Mesenchymal stem cell (in vitro differentiated cells and primary cell): Measurements from ENCODE around the gene TPPP.
"Not testable (repeated sequence)": the region's sequence is repeated elsewhere in the genome, so short reads cannot be mapped to it uniquely, and the experiment has no call there.

ENCODE experiments used
- DNase-seq: peaks from one replicate; pipeline ENCODE4 v3.0.0-alpha.2; 2013
- H2AFZ ChIP-seq: one replicate; pipeline ENCODE4 v1.6.1; 2013; ENCODE audit warnings: low read depth, mild to moderate bottlenecking, control low read depth, inconsistent platforms, low read length, moderate library complexity
- H2AK5ac ChIP-seq: 2 replicates; pipeline ENCODE4 v1.6.1; 2013; ENCODE audit warnings: low read length, moderate library complexity, mild to moderate bottlenecking, inconsistent platforms; ENCODE audit not compliant: severe bottlenecking
- H2BK120ac ChIP-seq: one replicate; pipeline ENCODE4 v1.6.1; 2013; ENCODE audit warnings: low read depth, mild to moderate bottlenecking, inconsistent platforms, low read length, moderate library complexity
- H2BK12ac ChIP-seq, 2 experiments: one replicate each; pipeline ENCODE4 v1.6.1; 2013; ENCODE audit warnings: inconsistent platforms in 2 of 2, low read length in 2 of 2, mild to moderate bottlenecking in 2 of 2, moderate library complexity in 2 of 2, control low read depth in 1 of 2
- H2BK15ac ChIP-seq: one replicate; pipeline ENCODE4 v1.6.1; 2013; ENCODE audit warnings: mild to moderate bottlenecking, low read depth, inconsistent platforms; ENCODE audit not compliant: poor library complexity, severe bottlenecking
- H2BK5ac ChIP-seq: 2 replicates; pipeline ENCODE4 v1.6.1; 2013; ENCODE audit warnings: low read depth, mild to moderate bottlenecking, low read length, control low read depth, inconsistent platforms; ENCODE audit not compliant: poor library complexity, severe bottlenecking
- H3K14ac ChIP-seq, 2 experiments: one replicate each; pipeline ENCODE4 v1.6.1; 2013; ENCODE audit warnings: inconsistent platforms in 2 of 2, low read length in 2 of 2, control low read depth in 1 of 2, mild to moderate bottlenecking in 1 of 2, moderate library complexity in 1 of 2
- H3K18ac ChIP-seq, 2 experiments: one replicate each; pipeline ENCODE4 v1.6.1; 2013; ENCODE audit warnings: inconsistent platforms in 2 of 2, low read length in 2 of 2, control low read depth in 1 of 2, low read depth in 1 of 2, mild to moderate bottlenecking in 1 of 2
- H3K23ac ChIP-seq, 2 experiments: one replicate each; pipeline ENCODE4 v1.6.1; 2013; ENCODE audit warnings: inconsistent platforms in 2 of 2, low read length in 2 of 2, mild to moderate bottlenecking in 2 of 2, moderate library complexity in 2 of 2, control low read depth in 1 of 2
- H3K27ac ChIP-seq: 2 replicates; pipeline ENCODE4 v1.5.1; 2013; ENCODE audit warnings: mild to moderate bottlenecking, moderate library complexity, low read length, control low read depth, inconsistent platforms; ENCODE audit not compliant: poor library complexity, severe bottlenecking
- H3K27me3 ChIP-seq, 2 experiments: 2 replicates each; pipeline versions ENCODE4 v1.6.1 to v1.7.0; 2013; ENCODE audit warnings: low read length in 2 of 2, mild to moderate bottlenecking in 2 of 2, moderate library complexity in 2 of 2, control low read depth in 1 of 2, inconsistent platforms in 1 of 2; ENCODE audit not compliant: control insufficient read depth in 1 of 2, insufficient read depth in 1 of 2
- H3K36me3 ChIP-seq, 2 experiments: 2 replicates each; pipeline versions ENCODE4 v1.6.1 to v1.7.0; 2013; ENCODE audit warnings: low read length in 2 of 2, control low read depth in 1 of 2, inconsistent platforms in 1 of 2, low read depth in 1 of 2, mild to moderate bottlenecking in 1 of 2; ENCODE audit not compliant: insufficient read depth in 2 of 2, control insufficient read depth in 1 of 2
- H3K4ac ChIP-seq, 2 experiments: one replicate each; pipeline ENCODE4 v1.6.1; 2013; ENCODE audit warnings: inconsistent platforms in 2 of 2, low read length in 2 of 2, mild to moderate bottlenecking in 2 of 2, moderate library complexity in 2 of 2, control low read depth in 1 of 2, low read depth in 1 of 2
- H3K4me1 ChIP-seq: 2 replicates; pipeline ENCODE4 v1.6.1; 2013; ENCODE audit warnings: low read depth, low read length, control low read depth; ENCODE audit not compliant: control insufficient read depth, insufficient read depth
- H3K4me2 ChIP-seq: 2 replicates; pipeline ENCODE4 v1.6.1; 2013; ENCODE audit warnings: low read length, mild to moderate bottlenecking, inconsistent platforms; ENCODE audit not compliant: poor library complexity, severe bottlenecking
- H3K4me3 ChIP-seq, 2 experiments: 2 replicates each; pipeline versions ENCODE4 v1.5.1 to v1.7.0; 2013; ENCODE audit warnings: low read length in 2 of 2, mild to moderate bottlenecking in 2 of 2, control low read depth in 1 of 2, low read depth in 1 of 2; ENCODE audit not compliant: insufficient read depth in 1 of 2
- H3K79me1 ChIP-seq: replicated peaks from 2 replicates; pipeline ENCODE4 v1.6.1; 2013; ENCODE audit warnings: mild to moderate bottlenecking, control low read depth, low read length, inconsistent platforms; ENCODE audit not compliant: poor library complexity, severe bottlenecking
- H3K9ac ChIP-seq: 2 replicates; pipeline ENCODE4 v1.7.0; 2013; ENCODE audit warnings: mild to moderate bottlenecking, low read length, moderate library complexity
- H3K9me3 ChIP-seq: 2 replicates; pipeline ENCODE4 v1.7.0; 2013; ENCODE audit warnings: mild to moderate bottlenecking, low read length; ENCODE audit not compliant: control insufficient read depth
- H4K8ac ChIP-seq: one replicate; pipeline ENCODE4 v1.6.1; 2013; ENCODE audit warnings: inconsistent platforms, mild to moderate bottlenecking, low read length, moderate library complexity
- H4K91ac ChIP-seq: one replicate; pipeline ENCODE4 v1.6.1; 2013; ENCODE audit warnings: mild to moderate bottlenecking, low read length, inconsistent platforms
- WGBS: methylation state at CpG from one replicate; pipeline ENCODE4 v1.1.7; 2013; ENCODE audit warnings: mixed read lengths; 5-methylcytosine and 5-hydroxymethylcytosine counted together

Gene TPPP

GRCh38 chr5:690293-690692, 2.9 kb downstream of the TPPP start:
- H3K4me3 ChIP-seq, H2BK5ac ChIP-seq, H3K4ac ChIP-seq, H3K4me1 ChIP-seq, H2BK15ac ChIP-seq, H2AK5ac ChIP-seq, H3K9me3 ChIP-seq, H3K27me3 ChIP-seq, H3K27ac ChIP-seq, H3K14ac ChIP-seq, H3K36me3 ChIP-seq, H3K9ac ChIP-seq, H4K8ac ChIP-seq, H3K79me1 ChIP-seq, H3K4me2 ChIP-seq, H3K23ac ChIP-seq, H2BK120ac ChIP-seq, H2BK12ac ChIP-seq, H2AFZ ChIP-seq, DNase-seq, H3K18ac ChIP-seq, H4K91ac ChIP-seq: not testable (repeated sequence)
- no CpG with 5 or more reads among the region's 12 CpGs for WGBS

GRCh38 chr5:688348-689010, 4.7 kb downstream of the TPPP start:
- H2BK120ac ChIP-seq, H3K4me3 ChIP-seq, H3K9me3 ChIP-seq, H2BK5ac ChIP-seq, H2BK12ac ChIP-seq, H2AK5ac ChIP-seq, H2AFZ ChIP-seq, H3K14ac ChIP-seq, H3K4me1 ChIP-seq, H3K18ac ChIP-seq, H2BK15ac ChIP-seq, H3K79me1 ChIP-seq, DNase-seq, H3K23ac ChIP-seq, H3K9ac ChIP-seq, H4K8ac ChIP-seq, H3K36me3 ChIP-seq, H3K27ac ChIP-seq, H3K4me2 ChIP-seq, H4K91ac ChIP-seq, H3K4ac ChIP-seq: not testable (repeated sequence)
- WGBS, result 92% methylated on average over 12 of the region's 30 CpGs
- peaks cover 4 to 14% of the 10 kb centered on the region in 2 experiments for H3K27me3 ChIP-seq

- H3K4me3 ChIP-seq, H3K14ac ChIP-seq, H3K27ac ChIP-seq, H2AFZ ChIP-seq, H3K18ac ChIP-seq, H2BK120ac ChIP-seq, H2BK15ac ChIP-seq, H2BK5ac ChIP-seq, H3K9ac ChIP-seq, H3K36me3 ChIP-seq, H2AK5ac ChIP-seq, H4K8ac ChIP-seq, DNase-seq, H4K91ac ChIP-seq, H3K23ac ChIP-seq, H3K4me1 ChIP-seq, H3K4ac ChIP-seq, H3K4me2 ChIP-seq, H3K79me1 ChIP-seq, H2BK12ac ChIP-seq, H3K9me3 ChIP-seq: not testable (repeated sequence)
- 61% methylated on average over 8 of the region's 12 CpGs for WGBS
- peaks cover 4 to 12% of the 10 kb centered on the region in 2 experiments for H3K27me3 ChIP-seq
Measured at GRCh38 chr5:686936-687335, 6.2 kb downstream of the TPPP start.

GRCh38 chr5:686172-686523, 7.0 kb downstream of the TPPP start:
- H2BK120ac ChIP-seq, H3K4me3 ChIP-seq, H4K91ac ChIP-seq, H2BK15ac ChIP-seq, H3K4me2 ChIP-seq, H3K4me1 ChIP-seq, H3K36me3 ChIP-seq, H3K79me1 ChIP-seq, H2BK12ac ChIP-seq, H3K18ac ChIP-seq, H4K8ac ChIP-seq, H3K9ac ChIP-seq, H2BK5ac ChIP-seq, H2AFZ ChIP-seq, H3K4ac ChIP-seq, H3K9me3 ChIP-seq, H3K14ac ChIP-seq, DNase-seq, H3K27ac ChIP-seq, H3K23ac ChIP-seq, H2AK5ac ChIP-seq: not testable (repeated sequence)
- 85% methylated on average over 8 of the region's 12 CpGs for WGBS
- peaks cover 4 to 12% of the 10 kb centered on the region in 2 experiments for H3K27me3 ChIP-seq
